Measurements from ENCODE around the gene SH2D2A. TPM values are rescaled to one million over a fixed set of nuclear protein-coding genes. Genes with fewer than 3 reads are reported as not detected.

The SH2D2A gene
- total RNA-seq, 1 experiment from 2014 or later: 4.9 TPM

DNA sequence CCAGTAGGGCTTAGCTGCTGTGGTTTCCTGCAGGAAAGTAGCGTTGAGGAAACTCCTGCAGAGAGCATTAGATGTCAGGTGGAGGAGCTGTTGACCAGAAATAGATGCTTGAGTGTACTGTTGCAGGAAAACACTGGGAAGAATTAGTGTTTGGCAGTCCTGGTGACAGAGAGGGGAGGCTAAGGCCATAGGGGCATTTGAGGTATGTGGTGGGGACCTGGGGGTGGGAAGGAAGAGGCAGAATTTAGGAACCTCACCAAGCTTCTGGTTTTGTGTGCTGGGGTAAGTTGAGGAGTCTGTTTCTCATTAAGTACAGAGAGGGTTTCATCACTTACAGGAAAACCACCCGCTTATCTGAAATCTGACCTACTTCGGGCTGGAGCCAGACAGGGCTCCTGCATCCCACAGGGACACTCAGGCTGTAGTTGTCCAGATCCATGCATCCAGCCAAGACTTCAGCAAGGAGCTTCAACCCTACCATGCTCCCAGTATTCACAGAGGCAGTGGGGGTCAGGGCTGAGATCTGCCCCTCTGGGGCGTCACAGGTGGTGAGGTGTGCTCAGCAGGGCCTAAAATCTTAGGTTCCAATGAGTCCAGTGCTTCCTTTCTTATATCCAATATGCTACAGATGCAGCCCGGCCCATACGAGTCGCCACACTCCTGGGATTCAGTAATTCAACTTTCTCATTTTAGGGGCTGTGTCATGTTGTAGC lies 15.1 kb downstream of the SH2D2A start (continued):
- TF ChIP-seq, protein P1, sequence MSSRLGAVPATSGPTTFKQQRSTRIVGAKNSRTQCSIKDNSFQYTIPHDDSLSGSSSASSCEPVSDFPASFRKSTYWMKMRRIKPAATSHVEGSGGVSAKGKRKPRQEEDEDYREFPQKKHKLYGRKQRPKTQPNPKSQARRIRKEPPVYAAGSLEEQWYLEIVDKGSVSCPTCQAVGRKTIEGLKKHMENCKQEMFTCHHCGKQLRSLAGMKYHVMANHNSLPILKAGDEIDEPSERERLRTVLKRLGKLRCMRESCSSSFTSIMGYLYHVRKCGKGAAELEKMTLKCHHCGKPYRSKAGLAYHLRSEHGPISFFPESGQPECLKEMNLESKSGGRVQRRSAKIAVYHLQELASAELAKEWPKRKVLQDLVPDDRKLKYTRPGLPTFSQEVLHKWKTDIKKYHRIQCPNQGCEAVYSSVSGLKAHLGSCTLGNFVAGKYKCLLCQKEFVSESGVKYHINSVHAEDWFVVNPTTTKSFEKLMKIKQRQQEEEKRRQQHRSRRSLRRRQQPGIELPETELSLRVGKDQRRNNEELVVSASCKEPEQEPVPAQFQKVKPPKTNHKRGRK (CRISPR knock-in tag; IDR thresholded peaks at IDR 0.05; ENCODE audit: borderline replicate concordance): no peak
- TF ChIP-seq CREM (CRISPR knock-in tag; IDR thresholded peaks at IDR 0.05) (no peak), FOXK1 (CRISPR knock-in tag; IDR thresholded peaks at IDR 0.05) (no peak), PRRX2 (CRISPR knock-in tag; IDR thresholded peaks at IDR 0.05) (no peak)
- TF ChIP-seq, protein P2, sequence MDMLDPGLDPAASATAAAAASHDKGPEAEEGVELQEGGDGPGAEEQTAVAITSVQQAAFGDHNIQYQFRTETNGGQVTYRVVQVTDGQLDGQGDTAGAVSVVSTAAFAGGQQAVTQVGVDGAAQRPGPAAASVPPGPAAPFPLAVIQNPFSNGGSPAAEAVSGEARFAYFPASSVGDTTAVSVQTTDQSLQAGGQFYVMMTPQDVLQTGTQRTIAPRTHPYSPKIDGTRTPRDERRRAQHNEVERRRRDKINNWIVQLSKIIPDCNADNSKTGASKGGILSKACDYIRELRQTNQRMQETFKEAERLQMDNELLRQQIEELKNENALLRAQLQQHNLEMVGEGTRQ (CRISPR knock-in tag; IDR thresholded peaks at IDR 0.05): no peak

DNA sequence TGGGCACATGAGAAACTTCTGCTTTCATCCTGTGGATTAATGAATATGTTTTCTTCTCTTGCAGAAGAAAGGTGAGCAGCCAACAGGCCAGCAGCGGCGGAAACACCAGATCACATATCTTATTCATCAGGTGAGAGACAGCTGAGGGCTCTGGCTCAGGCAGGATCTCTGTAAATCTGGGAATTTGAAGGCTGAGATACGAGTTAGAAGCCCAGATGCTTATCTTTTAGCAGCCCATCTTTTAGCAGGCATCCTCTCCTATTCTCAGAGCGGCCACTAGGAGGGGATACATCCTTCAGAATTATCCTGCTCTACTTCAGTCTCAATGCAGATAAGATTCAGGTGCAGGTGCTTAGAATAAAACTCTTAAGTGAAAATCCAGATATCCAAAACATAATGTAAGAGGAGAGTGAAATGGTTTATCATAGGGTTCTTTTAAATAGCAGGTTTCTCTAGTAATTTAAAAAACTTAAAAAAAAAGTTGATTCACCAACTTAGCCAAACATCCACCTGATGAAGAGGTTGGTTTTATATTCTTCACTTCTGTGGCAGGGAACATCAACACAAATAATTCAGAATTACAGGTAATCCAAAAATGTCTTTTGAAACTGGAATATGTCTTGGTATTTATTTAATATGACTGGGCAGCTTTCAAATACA lies 19.3 kb downstream of the SH2D2A start:
- TF ChIP-seq, protein P3, sequence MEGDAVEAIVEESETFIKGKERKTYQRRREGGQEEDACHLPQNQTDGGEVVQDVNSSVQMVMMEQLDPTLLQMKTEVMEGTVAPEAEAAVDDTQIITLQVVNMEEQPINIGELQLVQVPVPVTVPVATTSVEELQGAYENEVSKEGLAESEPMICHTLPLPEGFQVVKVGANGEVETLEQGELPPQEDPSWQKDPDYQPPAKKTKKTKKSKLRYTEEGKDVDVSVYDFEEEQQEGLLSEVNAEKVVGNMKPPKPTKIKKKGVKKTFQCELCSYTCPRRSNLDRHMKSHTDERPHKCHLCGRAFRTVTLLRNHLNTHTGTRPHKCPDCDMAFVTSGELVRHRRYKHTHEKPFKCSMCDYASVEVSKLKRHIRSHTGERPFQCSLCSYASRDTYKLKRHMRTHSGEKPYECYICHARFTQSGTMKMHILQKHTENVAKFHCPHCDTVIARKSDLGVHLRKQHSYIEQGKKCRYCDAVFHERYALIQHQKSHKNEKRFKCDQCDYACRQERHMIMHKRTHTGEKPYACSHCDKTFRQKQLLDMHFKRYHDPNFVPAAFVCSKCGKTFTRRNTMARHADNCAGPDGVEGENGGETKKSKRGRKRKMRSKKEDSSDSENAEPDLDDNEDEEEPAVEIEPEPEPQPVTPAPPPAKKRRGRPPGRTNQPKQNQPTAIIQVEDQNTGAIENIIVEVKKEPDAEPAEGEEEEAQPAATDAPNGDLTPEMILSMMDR (IDR thresholded peaks at IDR 0.05): peak; percentile 69
- no peak for TF ChIP-seq NFE2L1 (CRISPR knock-in tag; IDR thresholded peaks at IDR 0.05)
- H3K9me3 Mint-ChIP-seq: no peaks in the 10 kb centered on the region
- no peak overlapping the region for H3K27ac Mint-ChIP-seq
- no peaks in the 10 kb centered on the region for H3K27me3 Mint-ChIP-seq (ENCODE audit: low read depth)
- peaks cover 65% of the 10 kb centered on the region for H3K36me3 Mint-ChIP-seq
- POLR2A ChIA-PET: no interaction called here
- H3K4me1 Mint-ChIP-seq: no peaks in the 10 kb centered on the region
- peak; percentile 70 for DNase-seq (ENCODE audit: low spot score)
- ATAC-seq: peak; percentile 88
- CTCF ChIA-PET: interaction anchor here (0.8 to 7.0 kb wide), 8 partner anchors 11 to 108 kb away, joined by 3 to 53 read pairs (median 4); partner anchors contain the start of genes INSRR, ISG20L2, METTL25B and NTRK1
- H3K4me3 Mint-ChIP-seq: no peak overlapping the region

DNA sequence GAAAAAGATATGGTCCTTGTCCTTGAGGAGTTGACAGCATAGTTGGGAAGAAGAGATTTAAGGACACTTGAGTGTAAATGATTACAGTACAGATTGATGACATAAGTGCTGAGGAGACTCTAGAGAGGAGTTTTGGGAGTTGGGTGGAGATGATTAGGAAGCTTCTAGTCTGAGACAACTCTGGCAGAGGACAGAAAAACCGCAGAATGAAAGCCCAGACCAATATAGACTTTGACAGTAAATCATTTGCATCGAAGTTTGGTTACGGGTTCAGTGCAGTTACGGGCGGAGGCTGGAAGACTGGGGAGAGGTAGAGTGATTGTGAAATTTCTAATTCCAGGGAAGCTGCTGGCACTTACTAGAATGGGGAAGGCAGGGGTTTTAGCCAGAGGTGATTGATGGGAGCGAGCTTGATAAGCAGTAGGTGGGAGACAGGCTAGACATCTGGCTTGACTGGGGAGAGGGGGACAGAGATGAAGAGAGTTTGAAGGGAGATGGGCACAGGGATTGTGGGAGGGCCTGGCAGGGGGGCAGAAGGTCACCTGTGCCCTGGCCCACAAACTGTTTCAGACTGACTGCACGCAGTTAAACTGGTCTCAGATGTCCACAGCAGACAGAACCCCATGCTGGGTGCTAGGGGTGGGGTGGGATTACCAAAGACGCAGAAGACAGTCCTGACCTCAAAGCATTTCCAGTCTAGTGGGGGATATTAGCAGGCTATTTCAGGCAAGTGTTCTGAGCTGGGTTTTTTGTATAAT lies 20.1 kb downstream of the SH2D2A start:
- peaks cover 71% of the 10 kb centered on the region for H3K36me3 Mint-ChIP-seq
- no peak overlapping the region for H3K27ac Mint-ChIP-seq
- ATAC-seq (no peak), DNase-seq (ENCODE audit: low spot score) (no peak)
- ChIA-PET POLR2A (no interaction called here), CTCF (interaction anchor here (0.8 to 7.0 kb wide), 8 partner anchors 12 to 107 kb away, joined by 3 to 53 read pairs (median 4); partner anchors contain the start of genes INSRR, ISG20L2, METTL25B and NTRK1)
- no peak overlapping the region for H3K4me3 Mint-ChIP-seq
- H3K27me3 Mint-ChIP-seq (ENCODE audit: low read depth): no peaks in the 10 kb centered on the region
- no peaks in the 10 kb centered on the region for H3K9me3 Mint-ChIP-seq
- no peaks in the 10 kb centered on the region for H3K4me1 Mint-ChIP-seq
- TF ChIP-seq, protein P4, sequence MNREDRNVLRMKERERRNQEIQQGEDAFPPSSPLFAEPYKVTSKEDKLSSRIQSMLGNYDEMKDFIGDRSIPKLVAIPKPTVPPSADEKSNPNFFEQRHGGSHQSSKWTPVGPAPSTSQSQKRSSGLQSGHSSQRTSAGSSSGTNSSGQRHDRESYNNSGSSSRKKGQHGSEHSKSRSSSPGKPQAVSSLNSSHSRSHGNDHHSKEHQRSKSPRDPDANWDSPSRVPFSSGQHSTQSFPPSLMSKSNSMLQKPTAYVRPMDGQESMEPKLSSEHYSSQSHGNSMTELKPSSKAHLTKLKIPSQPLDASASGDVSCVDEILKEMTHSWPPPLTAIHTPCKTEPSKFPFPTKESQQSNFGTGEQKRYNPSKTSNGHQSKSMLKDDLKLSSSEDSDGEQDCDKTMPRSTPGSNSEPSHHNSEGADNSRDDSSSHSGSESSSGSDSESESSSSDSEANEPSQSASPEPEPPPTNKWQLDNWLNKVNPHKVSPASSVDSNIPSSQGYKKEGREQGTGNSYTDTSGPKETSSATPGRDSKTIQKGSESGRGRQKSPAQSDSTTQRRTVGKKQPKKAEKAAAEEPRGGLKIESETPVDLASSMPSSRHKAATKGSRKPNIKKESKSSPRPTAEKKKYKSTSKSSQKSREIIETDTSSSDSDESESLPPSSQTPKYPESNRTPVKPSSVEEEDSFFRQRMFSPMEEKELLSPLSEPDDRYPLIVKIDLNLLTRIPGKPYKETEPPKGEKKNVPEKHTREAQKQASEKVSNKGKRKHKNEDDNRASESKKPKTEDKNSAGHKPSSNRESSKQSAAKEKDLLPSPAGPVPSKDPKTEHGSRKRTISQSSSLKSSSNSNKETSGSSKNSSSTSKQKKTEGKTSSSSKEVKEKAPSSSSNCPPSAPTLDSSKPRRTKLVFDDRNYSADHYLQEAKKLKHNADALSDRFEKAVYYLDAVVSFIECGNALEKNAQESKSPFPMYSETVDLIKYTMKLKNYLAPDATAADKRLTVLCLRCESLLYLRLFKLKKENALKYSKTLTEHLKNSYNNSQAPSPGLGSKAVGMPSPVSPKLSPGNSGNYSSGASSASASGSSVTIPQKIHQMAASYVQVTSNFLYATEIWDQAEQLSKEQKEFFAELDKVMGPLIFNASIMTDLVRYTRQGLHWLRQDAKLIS (CRISPR knock-in tag; IDR thresholded peaks at IDR 0.05; ENCODE audit: borderline replicate concordance): no peak
- TF ChIP-seq NFATC4 (CRISPR knock-in tag; IDR thresholded peaks at IDR 0.05): no peak
- TF ChIP-seq TEAD1 (CRISPR knock-in tag; IDR thresholded peaks at IDR 0.05): no peak
- no peak for TF ChIP-seq NFE2L1 (CRISPR knock-in tag; IDR thresholded peaks at IDR 0.05)
- TF ChIP-seq, protein P5, sequence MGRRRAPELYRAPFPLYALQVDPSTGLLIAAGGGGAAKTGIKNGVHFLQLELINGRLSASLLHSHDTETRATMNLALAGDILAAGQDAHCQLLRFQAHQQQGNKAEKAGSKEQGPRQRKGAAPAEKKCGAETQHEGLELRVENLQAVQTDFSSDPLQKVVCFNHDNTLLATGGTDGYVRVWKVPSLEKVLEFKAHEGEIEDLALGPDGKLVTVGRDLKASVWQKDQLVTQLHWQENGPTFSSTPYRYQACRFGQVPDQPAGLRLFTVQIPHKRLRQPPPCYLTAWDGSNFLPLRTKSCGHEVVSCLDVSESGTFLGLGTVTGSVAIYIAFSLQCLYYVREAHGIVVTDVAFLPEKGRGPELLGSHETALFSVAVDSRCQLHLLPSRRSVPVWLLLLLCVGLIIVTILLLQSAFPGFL (CRISPR knock-in tag; IDR thresholded peaks at IDR 0.05; ENCODE audit: borderline replicate concordance): no peak
- TF ChIP-seq, protein P6, sequence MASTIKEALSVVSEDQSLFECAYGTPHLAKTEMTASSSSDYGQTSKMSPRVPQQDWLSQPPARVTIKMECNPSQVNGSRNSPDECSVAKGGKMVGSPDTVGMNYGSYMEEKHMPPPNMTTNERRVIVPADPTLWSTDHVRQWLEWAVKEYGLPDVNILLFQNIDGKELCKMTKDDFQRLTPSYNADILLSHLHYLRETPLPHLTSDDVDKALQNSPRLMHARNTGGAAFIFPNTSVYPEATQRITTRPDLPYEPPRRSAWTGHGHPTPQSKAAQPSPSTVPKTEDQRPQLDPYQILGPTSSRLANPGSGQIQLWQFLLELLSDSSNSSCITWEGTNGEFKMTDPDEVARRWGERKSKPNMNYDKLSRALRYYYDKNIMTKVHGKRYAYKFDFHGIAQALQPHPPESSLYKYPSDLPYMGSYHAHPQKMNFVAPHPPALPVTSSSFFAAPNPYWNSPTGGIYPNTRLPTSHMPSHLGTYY (CRISPR knock-in tag; IDR thresholded peaks at IDR 0.05): no peak
- TF ChIP-seq, protein P7, sequence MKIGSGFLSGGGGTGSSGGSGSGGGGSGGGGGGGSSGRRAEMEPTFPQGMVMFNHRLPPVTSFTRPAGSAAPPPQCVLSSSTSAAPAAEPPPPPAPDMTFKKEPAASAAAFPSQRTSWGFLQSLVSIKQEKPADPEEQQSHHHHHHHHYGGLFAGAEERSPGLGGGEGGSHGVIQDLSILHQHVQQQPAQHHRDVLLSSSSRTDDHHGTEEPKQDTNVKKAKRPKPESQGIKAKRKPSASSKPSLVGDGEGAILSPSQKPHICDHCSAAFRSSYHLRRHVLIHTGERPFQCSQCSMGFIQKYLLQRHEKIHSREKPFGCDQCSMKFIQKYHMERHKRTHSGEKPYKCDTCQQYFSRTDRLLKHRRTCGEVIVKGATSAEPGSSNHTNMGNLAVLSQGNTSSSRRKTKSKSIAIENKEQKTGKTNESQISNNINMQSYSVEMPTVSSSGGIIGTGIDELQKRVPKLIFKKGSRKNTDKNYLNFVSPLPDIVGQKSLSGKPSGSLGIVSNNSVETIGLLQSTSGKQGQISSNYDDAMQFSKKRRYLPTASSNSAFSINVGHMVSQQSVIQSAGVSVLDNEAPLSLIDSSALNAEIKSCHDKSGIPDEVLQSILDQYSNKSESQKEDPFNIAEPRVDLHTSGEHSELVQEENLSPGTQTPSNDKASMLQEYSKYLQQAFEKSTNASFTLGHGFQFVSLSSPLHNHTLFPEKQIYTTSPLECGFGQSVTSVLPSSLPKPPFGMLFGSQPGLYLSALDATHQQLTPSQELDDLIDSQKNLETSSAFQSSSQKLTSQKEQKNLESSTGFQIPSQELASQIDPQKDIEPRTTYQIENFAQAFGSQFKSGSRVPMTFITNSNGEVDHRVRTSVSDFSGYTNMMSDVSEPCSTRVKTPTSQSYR (CRISPR knock-in tag; IDR thresholded peaks at IDR 0.05): no peak
- no peak for TF ChIP-seq ZNF232 (CRISPR knock-in tag; IDR thresholded peaks at IDR 0.05)
- TF ChIP-seq RELA (CRISPR knock-in tag; IDR thresholded peaks at IDR 0.05; ENCODE audit: borderline replicate concordance): no peak

All from WTC11 (cell line).